GM21576 (cell line): ENCODE results near the gene CDH4.

Source experiments
- ATAC-seq: cut with Tn5 transposase; IDR thresholded peaks from one replicate; pipeline ENCODE4 v1.9.1; 2021; ENCODE audit warnings: mild to moderate bottlenecking, moderate library complexity; ENCODE audit not compliant: unreplicated experiment

CDH4 gene

DNA sequence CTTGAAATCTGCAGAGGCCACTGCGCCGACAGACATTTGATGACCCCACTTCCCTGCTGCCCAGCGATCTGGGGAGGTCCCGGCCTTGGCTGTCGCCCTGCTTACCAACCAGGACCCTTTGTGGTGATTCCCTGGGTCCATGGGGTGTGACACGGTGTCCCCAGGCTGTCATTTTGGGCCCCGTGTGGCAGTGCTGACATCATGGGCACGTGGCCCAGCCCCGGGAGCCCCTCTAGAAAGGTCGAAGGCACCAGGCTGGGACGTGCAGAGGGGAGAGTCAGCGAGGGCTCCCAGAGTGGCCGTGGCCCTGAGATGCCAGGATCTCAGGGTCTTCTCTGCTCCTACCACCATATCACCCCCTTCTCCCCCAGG is 643.6 kb downstream of the CDH4 start:
- ATAC-seq: no peak

DNA sequence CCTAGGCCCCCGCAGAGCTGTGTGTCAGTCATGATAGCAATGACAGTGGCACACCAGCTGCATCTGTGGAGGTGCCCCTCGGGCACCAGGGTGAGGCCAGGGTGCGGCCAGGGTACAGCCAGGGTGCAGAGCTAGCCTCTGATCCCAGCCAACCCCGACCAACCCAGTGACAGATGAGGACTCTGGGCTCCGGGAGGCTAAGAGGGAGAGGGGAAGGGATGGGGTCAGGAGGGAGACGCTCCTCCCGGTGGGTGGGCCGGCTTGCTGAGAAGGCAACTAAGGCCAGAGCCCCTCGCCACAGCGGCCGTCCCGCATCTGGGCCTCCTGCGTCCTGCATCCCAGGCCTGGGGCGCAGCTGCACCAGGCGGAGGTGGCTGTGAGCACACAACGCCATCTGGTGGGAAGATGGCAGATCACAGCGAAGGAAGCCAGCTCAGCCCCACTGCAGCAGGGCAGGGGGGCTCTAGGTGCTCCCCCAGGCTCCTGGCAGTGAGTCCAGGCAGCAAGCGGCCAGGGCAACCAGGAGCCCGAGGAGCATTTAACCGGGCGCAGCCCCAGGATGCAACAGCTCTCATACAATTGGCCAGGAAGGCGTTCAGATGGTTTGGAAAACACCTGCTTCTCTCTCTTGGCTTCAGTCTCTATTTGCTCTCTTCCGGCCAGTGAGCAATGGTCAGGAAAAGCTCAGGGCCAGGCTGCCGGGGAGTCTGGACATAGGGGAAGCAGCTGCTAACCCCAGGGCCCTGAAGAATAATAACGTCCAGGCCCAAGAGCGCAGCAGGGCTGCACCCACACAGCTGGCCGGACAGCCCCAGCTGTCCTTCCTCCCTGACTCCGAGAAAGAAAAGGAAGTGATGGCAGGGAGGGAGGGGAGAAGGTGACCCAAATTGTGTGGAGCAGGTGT is 644.2 kb downstream of the CDH4 start:
- ATAC-seq: no peak

DNA sequence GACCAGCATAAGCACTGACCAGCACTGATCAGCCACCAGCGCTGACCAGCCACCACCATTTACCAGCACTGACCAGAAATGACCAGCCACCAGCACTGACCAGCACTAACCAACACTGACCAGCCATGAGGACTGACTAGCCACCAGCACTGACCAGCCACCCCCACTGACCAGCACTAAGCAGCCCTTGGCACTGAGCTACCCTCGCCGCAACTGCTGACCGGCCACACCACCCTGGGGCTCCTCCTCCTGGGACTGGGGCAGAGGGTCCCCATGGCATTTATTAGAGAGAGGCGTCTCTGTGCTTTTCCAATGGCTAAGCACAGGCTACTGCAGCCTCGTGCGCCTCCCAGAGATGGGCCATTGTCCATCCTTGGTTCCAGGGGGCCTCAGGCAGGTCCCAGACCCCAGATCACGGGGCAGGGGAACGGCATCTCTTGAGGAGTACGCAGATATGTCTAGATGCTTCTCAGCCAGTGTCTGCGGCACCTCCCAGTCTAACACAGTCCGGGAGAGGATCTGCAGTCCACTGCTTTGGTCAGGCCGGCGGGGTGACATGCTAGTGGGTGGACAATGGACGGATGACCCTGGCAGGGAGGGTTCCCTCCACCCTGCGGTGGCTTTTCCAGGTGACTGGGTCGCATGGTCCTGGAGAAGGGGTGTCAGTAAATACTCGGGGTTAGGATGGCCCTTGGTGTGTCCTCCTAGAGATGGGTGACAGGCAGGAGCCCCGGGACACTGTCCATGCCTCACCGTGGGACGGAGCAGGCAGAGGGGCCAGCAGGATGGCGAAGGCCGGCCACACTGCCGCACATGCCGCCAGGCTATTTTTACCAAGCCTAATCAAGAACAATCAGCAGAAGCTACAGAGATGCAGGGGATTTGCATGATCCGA is 645.6 kb downstream of the CDH4 start:
- no peak for ATAC-seq

DNA sequence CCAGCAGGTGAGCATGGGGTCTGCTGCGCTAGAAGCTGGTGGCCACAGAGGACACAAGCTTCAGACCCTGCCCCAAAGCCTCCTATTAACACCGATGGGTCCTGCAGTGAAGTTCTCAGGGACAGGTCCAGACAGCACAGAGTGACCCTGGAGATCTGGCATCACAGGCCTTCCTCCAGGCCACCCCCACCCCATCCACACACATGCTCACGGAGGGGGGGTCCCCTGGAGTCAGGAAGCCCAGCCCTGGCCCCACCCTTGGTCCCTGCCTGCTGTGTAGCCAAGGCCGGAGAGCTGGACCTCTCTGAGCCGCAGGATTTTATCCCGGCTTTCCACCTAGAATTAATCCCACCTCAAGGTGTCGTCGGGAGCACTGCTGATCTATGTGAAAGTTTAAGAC is 646.3 kb downstream of the CDH4 start:
- ATAC-seq: no peak

DNA sequence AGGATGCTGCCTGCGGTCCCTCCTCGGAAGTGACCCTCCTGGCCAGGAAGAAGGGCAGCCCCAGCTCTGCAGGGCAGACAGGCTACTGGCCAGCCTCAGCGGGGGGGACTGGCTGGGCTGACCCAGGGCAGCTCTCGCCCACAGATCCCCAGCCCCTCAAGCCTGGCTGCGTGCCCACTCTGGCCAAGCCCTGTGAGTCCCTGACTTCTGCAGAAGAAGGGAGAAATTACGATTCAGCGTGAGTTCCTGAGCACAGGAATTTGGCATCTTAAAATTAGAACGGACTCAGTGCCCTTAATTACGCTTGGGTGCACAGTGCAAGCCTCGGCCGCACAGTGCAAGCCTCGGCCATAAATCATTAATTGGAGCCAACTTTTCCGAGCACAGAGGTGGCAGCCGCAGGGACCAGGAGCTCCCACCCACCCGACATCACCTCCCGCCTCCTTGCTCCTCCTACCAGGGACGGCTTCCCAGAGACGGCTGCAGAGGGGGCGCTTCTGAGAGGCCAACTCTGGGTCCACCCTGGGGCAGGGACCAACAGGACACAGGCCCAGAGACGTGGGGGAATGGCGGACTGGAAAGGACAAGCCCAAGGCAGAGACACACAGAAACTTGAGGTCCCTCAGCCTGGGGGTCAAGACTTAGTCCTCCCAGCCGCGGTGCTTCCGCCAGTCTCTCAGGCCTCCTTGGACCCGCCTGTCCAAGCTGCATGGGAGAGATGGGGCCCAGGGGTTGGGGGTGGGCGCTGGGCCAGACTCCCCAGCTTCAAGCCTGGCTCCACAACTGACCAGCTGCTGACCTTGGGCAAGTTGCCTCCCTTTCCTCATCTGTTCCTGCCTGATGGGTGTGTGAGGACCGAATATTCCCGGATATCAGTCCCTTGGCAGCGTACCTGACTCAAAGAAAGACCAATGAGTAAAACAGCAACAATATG is 648.2 kb downstream of the CDH4 start:
- no peak for ATAC-seq

DNA sequence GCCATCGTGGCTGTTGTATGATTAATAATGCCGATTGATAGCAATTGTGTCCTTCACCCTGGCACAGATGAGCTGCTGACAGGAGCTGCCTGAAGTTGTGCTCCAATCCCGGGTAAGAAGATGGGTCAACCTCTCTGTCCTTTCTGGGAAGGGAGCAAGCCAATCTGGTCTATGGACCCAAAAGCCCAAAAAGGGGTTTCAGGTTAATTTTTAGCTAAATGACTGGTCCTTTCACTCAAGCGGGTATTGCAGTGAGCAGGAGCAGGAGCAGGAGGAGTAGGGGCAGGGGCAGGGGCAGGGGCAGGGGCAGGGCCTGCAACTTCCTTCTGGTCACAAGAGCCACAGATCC is 648.9 kb downstream of the CDH4 start:
- ATAC-seq: no peak

DNA sequence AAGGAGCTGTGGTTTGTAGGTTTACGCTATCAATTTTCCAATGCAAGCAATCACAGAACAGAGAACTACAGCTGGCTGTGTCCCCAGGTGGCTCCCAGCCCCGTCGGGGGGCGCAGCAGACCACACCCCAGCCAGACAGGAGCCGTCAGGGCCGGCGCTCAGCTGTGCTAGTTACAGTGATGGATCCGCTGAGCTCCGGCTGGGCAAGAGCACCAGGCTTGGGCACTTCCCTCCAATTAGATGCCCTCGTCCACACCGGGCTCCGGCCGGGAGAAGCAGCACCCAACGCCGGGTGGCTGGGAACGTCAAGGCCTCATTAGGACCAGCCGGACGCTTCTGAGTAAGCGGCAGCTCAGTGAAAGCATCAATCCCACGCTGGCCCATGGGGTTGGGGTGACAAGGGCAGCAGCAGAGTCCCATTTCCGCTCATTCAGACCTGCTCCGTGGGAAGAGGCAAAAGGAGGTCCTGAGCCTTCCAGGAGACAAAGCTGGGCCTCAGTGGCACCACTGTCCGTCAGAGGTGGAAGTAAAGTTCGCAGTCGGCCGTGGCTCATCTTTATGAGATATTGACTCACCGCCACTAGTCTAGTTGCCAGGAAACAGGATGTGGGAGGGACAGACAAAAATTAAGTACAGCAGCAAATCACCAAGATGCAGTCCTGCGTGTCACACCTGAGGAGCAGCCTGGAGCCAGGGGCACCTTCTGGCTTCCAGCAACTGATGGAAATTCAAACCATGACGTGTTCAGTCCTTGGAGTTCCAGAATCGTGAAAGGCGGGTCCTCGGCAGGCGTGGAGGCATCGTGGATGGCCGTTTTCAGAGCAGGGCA is 649.5 kb downstream of the CDH4 start:
- no peak for ATAC-seq

DNA sequence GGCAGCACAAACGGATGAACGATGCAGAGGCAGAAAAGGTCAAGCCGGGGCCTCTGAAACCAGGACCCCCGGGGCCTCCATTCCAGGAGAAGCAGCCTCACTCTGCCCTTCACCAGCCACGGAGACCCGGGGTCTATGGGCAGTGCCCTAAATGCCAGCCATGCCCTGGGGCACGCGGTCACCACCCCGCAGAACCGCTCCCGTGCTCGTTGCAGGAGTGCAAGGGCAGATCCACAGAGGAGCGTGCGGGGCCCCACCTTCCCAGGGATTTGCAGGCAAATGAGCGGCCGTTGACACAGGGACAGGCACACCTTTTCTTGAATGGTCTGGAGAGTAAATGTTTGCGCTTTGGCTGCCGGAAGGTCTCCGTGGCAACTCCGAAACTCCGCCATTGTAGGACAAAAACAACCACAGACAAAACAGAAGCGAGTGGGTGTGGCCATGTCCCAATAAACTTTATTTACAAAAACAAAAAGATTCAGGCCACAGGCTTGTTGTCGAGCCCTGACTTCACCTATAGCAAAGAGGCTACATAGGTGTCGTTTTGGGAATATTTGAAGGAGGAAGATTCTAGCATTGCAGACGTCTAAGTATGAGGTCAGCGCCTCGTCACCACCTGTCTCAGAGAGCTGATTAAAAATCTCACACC is 650.3 kb downstream of the CDH4 start:
- ATAC-seq: no peak

DNA sequence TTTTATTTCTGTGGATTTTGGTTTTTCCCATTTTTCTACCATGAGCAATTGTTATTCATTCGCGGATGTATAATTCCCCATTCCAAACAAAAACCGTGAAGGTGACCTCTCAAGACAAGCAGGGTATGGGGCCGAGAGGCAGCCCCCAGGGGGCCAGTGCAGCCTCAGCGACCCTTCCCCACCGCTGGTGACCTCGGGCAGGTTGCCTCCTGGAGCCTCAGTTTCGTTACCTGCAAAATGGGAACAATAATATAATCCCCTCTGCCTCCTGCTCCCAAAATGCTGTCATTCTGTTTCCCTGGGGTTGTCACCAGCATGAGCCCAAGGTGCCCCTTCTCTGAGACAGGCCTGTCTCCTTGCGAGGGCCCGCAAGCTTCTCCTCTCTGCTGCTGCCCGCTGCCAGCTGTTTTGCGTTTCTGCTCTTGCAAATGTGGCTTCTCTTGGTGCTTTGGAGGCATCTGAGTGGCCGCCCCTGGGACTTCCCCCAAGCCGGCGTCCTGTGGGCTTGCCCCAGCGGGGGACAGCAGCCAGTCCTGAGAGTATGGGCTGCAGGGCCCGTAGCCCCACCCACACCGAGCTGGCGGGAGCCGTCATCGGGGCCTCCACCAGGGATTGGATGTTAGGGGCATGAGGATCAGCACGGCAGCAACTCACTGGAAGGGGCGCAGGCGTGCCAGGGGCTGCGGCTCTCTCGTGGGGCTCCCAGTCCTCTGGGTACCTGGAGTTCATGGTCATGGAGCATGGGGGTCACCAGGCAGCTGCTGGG is 651.7 kb downstream of the CDH4 start:
- no peak for ATAC-seq

DNA sequence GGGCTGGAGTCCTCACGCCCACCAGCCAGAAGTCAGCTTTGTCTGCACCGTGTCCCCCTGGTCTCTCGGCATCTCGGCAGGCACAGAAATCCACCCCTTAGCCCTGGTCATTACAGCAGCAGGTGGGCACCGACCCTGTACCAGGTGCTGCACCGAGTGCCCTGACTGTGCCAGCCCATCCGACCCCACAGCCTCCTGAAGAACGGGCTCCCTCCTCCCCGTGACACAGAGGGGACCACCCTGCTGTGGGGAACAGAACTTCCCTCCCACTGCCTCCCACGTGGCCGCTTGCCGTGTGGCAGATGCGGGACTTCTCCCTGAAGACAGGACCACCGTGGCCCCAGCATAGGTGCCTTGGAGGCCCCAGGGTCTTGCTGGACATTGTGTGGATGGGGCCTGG is 652.4 kb downstream of the CDH4 start:
- no peak for ATAC-seq

DNA sequence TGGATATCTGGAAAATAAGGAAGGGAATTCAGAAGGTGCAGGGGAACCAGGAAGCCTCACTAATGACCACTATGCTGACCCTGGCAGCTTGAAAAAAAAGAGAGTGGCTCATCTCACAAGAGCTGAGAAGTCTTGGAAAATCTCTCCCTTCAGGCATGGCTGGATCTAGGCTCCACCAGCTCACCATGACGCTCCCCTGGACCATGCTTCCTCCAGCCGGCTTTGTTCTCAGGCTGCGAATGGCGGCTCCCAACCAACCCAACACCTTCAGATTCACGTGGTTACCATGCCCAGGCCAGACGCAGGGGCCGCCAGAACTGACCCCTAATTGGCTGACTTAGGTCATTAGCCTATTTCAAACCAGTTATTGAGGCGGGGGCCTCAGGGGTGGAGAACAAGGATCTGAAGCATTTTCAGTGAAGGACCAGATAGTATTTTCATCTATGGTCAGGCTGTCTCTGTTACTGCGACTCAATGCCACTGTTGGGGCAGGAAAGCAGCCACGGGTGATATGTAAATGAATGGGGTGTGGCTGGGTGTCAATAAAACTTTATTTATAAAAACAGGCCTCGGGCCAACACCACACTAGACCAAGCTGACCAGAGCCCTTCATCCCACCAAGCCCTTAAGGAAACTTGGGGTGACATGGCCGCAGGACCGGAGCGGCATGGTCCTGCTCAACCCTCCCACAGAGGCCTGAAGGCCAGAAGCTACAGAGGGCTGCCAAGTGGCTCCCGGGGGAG is 653.9 kb downstream of the CDH4 start:
- ATAC-seq: no peak

DNA sequence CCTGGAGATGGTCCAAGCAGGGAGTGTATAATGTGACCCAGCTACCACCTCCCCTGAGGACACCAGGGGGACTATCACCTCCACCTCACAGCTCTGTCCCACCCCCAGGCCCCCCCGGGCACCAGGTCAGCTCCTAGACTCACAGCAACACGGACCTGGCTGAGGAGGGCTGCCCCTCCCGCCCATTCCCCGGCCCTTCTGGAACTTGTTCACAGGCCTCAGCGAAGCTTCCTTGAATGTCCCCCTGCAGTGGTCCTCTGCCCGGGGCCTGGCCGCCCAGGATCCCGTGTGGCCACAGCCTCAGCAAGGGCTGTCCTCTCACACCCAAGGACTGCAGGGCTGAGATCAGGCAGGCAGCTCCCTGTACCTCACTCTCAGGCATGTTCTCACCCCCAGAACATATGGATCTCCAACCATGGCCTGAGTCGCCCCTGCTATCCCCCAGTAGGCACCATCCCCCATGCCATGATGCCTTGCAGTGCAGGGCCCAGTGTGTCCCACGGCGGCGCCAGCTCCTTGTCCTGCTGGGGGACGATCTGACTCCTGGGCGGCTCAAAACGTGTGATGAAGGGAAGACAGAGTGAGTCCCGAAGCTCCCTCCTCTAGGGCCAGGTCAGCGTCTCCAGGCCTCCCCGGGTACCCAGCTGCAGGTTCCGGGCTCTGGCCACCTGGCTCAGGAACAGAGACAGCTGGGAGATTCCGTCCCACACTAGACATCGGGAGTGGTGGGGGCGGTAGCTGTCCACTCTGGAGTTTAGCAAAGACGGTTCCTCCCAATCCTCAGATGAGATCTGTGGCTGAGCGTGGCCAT is 655.2 kb downstream of the CDH4 start:
- ATAC-seq: no peak

DNA sequence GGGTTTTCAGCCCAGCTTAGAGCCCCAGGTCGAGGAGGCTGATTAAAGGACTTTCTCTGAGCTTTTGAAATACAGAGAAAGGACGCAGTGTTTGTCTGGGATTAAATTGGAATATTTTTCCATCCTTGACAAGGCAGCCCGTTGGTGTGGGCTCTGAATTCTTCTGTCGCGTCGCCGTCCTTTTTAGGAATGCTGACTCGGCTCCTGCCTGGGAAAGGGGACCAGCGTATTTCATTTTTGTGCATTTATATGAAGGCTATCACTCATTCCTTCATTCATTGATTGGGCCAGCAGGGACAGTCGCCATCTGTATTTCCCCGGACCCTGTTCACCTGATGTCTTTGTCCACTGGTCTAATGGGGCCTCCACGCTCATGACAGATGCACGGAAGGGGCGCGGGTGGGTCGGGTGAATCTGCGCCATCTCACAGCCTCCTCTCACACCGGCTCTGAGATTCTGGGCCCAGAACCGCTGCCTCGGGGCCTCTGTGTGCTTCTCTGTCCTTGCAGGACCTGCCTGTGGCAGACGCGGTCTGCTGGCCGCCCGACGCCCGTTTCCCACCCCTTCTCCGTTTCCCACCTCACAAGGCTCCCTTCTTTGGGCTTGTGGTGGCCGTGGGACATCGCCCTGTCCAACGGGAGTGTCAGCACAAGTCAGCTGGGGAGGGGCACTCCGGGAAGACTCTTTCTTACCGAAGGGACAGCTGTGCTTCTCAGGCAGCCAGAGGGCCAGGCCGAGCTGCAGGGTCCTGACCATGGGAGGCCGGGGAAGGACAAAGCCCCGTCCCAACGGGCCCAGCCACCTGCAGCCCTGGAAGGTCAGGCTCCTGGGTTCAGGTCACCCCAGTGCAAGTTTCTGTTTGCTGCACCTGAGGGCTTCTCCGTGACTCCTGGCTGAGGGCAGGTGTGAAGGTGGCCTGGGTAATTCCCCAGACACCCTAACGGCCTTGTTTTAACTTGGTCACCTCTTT is 656.3 kb downstream of the CDH4 start:
- ATAC-seq: no peak

DNA sequence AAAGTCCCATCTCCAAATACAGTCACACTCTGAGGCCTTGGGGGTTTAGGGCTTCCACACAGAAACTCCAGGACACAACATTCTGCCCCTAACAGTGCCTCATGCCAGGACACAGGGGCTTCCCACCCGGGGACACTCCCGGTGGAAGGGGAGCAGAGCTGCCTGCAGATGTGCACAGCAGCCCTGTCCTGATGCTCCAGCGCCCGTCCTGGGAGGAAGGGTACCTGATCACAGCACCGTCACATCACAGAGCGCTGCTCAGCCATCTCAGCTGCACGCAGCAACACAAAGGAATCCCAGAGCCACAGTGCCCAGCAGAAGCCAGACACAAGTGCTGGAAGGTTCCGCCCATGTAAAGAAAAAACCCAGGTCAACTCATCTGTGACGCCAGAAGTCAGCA is 657.0 kb downstream of the CDH4 start:
- ATAC-seq: no peak

DNA sequence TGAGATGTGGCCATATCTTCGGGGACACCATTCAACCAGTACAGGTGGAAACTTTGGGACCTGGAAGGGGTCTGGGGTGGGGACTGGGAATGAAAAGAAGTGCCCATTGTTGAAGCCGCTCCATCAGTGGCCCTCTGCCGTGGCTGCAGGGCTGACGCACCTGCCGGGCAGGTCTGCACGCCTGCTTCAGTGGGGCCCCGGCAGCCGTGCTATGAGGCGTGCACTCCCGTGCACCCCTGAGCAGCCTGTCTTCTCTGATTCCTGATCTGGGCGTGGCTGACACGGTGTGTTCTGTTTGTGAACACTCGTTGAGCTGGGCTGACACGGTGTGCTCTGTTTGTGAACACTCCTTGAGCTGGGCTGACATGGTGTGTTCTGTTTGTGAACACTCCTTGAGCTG is 657.8 kb downstream of the CDH4 start:
- no peak for ATAC-seq

DNA sequence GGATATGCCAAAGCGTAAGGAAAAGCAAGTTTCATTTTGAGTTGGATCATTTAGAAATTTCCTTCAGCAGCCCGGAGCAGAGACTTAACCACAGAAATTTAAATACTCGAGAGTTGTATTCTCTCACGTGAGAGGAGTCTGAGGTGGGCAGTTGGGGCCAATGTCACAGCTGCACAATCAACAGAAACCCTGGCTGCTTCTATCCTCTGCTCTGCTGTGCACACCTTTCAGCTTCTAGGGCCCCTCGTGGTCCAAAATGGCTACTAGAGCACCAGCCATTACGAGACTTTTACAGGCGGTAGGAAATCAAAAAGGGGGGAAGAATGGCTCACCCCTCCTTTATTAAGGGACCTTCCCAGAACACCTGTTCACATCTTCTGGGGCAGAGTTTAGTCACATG is 659.8 kb downstream of the CDH4 start:
- ATAC-seq: no peak
